Hematopoietic multipotent progenitor cell treated with erythropoietin and hydrocortisone succinate and interleukin-3 and kit ligand, for 17 days (in vitro differentiated cells): ENCODE results near the gene SLCO6A1.
"Not testable (repeated sequence)": the region's sequence is repeated elsewhere in the genome, so short reads cannot be mapped to it uniquely, and the experiment has no call there.

Source experiments
- DNase-seq: peaks from one replicate; pipeline ENCODE4 v3.0.0-alpha.2; 2015; ENCODE audit warnings: low spot score

The SLCO6A1 gene, protein sequence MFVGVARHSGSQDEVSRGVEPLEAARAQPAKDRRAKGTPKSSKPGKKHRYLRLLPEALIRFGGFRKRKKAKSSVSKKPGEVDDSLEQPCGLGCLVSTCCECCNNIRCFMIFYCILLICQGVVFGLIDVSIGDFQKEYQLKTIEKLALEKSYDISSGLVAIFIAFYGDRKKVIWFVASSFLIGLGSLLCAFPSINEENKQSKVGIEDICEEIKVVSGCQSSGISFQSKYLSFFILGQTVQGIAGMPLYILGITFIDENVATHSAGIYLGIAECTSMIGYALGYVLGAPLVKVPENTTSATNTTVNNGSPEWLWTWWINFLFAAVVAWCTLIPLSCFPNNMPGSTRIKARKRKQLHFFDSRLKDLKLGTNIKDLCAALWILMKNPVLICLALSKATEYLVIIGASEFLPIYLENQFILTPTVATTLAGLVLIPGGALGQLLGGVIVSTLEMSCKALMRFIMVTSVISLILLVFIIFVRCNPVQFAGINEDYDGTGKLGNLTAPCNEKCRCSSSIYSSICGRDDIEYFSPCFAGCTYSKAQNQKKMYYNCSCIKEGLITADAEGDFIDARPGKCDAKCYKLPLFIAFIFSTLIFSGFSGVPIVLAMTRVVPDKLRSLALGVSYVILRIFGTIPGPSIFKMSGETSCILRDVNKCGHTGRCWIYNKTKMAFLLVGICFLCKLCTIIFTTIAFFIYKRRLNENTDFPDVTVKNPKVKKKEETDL

DNA sequence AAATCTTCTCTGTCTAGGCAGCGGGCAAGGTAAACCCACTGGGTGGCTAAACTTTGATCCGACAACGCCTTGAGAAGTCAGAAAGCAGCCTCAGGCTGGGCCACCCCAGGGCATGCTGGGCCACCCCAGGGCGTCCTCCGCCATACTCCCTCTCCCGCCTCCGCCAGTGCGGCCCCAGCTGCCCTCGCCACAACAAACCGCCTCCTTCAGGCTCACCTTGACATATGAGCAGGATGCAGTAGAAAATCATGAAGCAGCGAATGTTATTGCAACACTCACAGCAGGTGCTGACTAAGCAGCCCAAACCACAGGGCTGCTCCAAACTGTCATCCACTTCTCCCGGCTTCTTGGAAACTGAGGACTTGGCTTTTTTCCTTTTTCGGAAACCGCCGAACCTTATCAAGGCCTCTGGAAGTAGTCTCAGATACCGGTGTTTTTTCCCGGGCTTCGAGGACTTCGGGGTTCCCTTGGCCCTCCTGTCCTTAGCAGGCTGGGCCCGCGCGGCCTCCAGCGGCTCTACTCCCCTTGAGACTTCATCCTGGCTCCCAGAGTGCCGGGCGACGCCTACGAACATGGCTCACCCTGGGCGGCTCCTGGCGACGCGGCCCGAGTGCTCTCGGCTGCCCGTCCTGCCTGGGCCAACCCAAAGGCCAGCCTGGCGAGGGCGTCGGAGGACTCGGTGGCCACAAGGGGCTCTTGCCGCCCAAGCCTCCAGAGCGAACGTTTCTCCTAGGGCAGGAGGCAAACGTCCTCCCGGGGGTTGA is at the start of gene SLCO6A1:
Gene SLCO6A1 (minus strand): TSS at position 731 of the 764 bp plus-strand sequence. CDS start 157 bp downstream, at position 574.
- no peak for DNase-seq

DNA sequence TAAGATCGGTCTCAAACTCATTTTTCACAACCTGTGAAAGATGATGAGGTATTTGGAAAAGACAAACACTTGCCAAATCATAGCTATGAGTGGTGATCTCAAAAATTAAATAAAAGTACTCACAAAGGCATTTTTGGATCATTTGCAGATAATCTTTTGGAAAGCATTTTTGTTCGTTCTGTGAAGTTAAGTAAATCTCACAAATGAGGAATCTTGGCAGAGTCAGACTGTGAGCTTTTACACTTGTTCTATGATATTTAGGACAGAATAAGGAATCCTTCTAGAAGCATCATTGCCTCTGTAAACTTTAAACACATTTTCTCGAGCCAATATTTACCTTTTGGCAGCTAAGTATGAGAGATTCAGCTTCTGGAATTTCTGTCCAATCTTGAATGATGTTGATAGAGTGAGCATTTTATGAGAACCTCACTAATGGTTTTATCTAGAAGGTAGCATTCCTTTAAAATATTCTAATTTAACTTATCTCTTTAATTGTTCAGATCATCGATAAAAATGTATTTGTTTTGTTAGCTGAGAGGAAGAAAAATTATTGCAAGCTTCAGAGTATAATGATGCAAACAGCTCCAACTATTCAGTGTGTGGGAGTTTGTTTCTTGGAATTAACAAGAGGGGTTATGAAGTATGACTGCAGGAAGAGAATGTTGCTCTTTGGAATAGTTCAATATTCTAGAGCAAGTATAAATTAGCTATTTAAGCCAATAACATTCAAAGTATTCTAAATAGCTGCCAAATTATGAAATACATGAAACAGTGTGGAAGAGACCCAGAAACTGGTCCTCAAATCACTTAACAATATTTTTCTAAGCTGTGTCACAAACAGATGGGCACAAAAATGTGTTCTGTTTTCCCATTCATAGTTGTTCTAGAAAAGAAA is 48.6 kb upstream of the SLCO6A1 start:
- DNase-seq: no peak

GRCh38 chr5:102545175-102545574 is 46.4 kb upstream of the SLCO6A1 start:
- DNase-seq: no peak

GRCh38 chr5:102542057-102542456 is 43.3 kb upstream of the SLCO6A1 start:
- no peak for DNase-seq

GRCh38 chr5:102539996-102540728 is 41.4 kb upstream of the SLCO6A1 start:
- no peak for DNase-seq

- DNase-seq: no peak
These were observed 40.8 kb upstream of the SLCO6A1 start for GRCh38 chr5:102539562-102539961.

DNA sequence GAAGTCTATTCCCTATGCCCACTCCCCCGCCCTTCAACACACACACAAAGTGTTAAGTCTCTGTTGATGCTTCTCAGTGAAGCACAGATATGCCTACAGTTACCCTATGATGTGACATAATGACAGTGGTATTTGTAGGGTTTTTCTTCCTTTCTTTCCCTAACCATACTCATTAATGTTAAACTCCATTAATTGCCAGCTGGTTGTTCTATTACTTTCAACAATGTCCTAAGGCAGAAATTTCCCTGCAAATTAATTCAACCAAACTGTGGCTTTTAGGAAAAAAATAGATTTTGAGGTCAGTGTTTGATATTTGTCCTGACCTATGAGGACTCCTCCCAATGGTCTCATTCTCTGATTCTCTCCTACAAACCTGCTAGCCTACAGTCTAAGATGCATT is 38.2 kb upstream of the SLCO6A1 start:
- no peak for DNase-seq

DNA sequence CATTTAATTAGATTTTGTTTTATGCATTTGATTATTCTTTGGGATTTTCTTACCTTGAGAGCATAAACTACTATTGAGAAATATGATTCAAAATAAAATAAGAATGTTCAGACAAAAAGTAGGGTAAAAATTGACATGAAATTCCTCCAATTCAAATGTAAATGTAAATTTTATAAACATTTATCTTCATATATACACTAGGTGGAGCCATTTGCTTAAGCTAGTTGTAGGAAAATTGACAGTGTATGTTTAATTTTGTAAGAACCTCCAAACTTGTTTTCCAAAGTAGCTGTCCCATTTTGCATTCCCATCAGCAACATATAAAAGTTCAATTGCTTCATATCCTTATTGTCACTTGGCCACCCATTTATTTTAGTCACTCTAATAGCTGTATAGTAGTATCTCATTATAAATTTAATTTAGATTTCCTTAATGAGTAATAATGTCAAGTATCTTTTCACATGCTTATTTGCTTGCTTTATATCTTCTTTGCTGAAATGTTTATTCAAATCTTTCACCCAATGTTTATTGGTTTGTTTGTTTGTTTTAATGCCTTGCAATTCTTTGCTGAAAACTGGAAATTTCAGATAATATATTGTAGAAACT is 37.6 kb upstream of the SLCO6A1 start:
- DNase-seq: no peak

DNA sequence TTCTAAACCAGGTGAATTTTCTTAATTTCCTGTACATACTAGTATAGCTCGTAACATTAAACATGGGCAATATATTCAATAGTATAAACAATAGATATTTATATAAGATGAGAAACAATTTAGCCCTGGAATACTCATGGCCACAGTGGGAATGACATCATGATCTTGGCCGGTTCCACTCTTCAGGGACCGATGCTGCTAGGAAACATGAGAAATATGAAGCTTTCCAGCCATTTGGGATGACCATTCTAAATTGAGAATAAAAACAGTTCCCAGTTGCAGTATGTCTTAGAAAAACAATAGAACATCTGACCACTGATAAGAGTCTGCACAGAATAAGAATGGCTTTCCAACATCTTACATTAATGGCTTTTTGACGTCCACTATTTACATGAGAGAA is 33.3 kb upstream of the SLCO6A1 start:
- no peak for DNase-seq

DNA sequence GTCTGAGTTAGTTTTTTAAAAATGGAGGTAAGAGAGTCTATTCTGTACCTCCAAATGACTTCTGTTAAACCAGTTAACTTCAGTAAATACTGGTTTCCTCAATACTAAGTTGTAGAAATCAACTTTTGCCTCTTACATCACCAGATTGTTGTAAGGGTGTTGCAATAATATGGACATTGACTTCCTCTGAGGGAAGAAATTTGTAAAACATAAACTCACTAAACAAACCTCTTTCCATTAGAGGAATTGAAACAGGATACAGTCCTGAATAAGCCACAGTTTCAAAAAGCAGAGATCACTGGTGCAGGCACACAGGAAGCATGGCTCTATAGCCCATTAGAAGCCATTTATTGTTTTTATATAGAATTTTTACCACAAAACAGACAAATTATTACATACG is 32.7 kb upstream of the SLCO6A1 start:
- no peak for DNase-seq

DNA sequence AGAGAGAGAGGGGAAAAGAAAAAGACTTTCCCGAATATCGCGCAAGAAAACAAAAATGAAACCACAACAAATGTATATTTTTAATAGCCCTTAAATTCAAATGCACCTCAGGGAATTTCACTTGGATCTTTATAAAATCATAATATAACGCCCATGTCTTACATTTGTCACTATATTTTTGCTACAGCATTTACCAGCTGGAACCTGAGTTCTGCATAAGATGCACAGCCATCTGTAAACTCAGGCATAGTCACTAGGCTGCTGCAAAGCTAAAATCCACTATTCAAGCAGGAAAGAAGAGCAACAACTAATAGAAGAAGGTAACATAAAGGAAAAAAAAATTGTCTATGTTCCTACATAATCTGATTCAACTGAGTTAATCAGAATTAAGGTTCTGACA is 30.6 kb upstream of the SLCO6A1 start:
- DNase-seq: no peak

GRCh38 chr5:102529031-102529430 is 30.2 kb upstream of the SLCO6A1 start:
- no peak for DNase-seq

DNA sequence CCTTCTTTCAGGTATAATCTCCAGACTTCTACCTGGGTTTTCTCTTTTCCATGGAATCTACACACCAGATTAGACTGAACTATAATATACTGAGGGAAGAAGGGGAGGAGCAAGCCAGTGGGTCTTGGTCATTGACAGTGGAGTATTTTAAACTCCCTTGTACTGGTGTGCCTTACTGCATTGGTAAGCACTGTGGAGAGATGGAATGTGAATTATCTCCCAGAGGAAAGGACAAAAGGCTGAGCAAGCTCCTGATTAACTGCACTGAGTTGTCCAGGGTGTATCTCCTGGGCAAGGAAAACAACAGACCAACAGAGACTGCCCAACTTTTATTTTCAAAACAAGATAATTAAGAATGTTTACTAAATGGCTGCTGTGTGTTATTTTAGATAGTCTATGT is 29.8 kb upstream of the SLCO6A1 start:
- DNase-seq: no peak

- DNase-seq: no peak
These were observed 28.7 kb upstream of the SLCO6A1 start for GRCh38 chr5:102527547-102527946.

- DNase-seq: no peak
These were observed 24.9 kb upstream of the SLCO6A1 start for GRCh38 chr5:102523541-102524175.

- DNase-seq: no peak
These were observed 12.9 kb upstream of the SLCO6A1 start for GRCh38 chr5:102511666-102512065.

DNA sequence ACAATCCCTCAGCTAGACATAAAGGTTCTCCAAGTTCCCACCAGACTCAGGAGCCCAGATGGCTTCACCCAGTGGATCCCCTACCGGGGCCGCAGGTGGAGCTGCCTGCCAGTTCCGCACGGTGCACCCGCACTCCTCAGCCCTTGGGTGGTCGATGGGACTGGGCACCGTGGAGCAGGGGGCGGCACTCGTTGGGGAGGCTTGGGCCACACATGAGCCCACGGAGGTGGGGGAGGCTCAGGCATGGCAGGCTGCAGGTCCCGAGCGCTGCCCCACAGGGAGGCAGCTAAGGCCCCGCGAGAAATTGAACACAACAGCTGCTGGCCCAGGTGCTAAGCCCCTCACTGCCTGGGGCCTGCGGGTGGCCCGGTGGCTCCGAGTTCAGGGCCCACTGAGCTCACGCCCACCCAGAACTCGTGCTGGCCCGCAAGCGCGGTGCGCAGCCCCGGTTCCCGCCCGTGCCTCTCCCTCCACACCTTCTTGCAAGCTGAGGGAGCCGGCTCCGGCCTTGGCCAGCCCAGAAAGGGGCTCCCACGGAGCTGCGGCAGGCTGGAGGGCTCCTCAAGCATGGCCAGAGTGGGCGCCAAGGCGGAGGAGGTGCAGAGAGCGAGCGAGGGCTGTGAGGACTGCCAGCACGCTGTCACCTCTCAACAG is 7.4 kb downstream of the SLCO6A1 start:
- DNase-seq: not testable (repeated sequence)

- no peak for DNase-seq
These were observed 15.1 kb downstream of the SLCO6A1 start for GRCh38 chr5:102483736-102484135.

- DNase-seq: no peak
These were observed 17.6 kb downstream of the SLCO6A1 start for GRCh38 chr5:102481054-102481715.
